ENCODE measurements around the gene FBXO9. TPM values are rescaled to one million over a fixed set of nuclear protein-coding genes. Genes with fewer than 3 reads are reported as not detected.

Gene FBXO9
- total and polyA plus RNA-seq, 2 of the 8 experiments (the other 6 are each of a cell fraction or from before 2014, with no cell fraction given), result 41.3 to 50.9 TPM

DNA sequence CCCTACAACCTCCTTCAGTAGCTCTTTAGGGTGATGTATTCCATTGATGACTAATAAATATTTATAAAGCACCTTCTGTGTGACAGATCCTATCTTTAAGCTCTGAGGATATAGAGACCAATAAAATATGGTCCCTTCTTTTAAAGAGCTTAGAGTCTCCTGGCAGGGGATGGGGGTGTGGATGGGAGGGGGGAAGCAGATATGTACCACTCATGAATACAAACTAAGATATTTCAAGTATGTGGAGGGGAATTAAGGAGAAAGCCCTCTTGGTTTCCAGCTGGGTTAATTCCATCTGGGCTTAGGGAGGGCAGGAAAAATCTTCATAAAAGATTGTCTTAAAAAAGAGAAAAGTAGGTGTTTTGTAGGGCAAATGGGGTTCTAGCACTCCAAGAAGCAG, 21.6 kb upstream of the FBXO9 start (continued):
- TF ChIP-seq, protein P1, sequence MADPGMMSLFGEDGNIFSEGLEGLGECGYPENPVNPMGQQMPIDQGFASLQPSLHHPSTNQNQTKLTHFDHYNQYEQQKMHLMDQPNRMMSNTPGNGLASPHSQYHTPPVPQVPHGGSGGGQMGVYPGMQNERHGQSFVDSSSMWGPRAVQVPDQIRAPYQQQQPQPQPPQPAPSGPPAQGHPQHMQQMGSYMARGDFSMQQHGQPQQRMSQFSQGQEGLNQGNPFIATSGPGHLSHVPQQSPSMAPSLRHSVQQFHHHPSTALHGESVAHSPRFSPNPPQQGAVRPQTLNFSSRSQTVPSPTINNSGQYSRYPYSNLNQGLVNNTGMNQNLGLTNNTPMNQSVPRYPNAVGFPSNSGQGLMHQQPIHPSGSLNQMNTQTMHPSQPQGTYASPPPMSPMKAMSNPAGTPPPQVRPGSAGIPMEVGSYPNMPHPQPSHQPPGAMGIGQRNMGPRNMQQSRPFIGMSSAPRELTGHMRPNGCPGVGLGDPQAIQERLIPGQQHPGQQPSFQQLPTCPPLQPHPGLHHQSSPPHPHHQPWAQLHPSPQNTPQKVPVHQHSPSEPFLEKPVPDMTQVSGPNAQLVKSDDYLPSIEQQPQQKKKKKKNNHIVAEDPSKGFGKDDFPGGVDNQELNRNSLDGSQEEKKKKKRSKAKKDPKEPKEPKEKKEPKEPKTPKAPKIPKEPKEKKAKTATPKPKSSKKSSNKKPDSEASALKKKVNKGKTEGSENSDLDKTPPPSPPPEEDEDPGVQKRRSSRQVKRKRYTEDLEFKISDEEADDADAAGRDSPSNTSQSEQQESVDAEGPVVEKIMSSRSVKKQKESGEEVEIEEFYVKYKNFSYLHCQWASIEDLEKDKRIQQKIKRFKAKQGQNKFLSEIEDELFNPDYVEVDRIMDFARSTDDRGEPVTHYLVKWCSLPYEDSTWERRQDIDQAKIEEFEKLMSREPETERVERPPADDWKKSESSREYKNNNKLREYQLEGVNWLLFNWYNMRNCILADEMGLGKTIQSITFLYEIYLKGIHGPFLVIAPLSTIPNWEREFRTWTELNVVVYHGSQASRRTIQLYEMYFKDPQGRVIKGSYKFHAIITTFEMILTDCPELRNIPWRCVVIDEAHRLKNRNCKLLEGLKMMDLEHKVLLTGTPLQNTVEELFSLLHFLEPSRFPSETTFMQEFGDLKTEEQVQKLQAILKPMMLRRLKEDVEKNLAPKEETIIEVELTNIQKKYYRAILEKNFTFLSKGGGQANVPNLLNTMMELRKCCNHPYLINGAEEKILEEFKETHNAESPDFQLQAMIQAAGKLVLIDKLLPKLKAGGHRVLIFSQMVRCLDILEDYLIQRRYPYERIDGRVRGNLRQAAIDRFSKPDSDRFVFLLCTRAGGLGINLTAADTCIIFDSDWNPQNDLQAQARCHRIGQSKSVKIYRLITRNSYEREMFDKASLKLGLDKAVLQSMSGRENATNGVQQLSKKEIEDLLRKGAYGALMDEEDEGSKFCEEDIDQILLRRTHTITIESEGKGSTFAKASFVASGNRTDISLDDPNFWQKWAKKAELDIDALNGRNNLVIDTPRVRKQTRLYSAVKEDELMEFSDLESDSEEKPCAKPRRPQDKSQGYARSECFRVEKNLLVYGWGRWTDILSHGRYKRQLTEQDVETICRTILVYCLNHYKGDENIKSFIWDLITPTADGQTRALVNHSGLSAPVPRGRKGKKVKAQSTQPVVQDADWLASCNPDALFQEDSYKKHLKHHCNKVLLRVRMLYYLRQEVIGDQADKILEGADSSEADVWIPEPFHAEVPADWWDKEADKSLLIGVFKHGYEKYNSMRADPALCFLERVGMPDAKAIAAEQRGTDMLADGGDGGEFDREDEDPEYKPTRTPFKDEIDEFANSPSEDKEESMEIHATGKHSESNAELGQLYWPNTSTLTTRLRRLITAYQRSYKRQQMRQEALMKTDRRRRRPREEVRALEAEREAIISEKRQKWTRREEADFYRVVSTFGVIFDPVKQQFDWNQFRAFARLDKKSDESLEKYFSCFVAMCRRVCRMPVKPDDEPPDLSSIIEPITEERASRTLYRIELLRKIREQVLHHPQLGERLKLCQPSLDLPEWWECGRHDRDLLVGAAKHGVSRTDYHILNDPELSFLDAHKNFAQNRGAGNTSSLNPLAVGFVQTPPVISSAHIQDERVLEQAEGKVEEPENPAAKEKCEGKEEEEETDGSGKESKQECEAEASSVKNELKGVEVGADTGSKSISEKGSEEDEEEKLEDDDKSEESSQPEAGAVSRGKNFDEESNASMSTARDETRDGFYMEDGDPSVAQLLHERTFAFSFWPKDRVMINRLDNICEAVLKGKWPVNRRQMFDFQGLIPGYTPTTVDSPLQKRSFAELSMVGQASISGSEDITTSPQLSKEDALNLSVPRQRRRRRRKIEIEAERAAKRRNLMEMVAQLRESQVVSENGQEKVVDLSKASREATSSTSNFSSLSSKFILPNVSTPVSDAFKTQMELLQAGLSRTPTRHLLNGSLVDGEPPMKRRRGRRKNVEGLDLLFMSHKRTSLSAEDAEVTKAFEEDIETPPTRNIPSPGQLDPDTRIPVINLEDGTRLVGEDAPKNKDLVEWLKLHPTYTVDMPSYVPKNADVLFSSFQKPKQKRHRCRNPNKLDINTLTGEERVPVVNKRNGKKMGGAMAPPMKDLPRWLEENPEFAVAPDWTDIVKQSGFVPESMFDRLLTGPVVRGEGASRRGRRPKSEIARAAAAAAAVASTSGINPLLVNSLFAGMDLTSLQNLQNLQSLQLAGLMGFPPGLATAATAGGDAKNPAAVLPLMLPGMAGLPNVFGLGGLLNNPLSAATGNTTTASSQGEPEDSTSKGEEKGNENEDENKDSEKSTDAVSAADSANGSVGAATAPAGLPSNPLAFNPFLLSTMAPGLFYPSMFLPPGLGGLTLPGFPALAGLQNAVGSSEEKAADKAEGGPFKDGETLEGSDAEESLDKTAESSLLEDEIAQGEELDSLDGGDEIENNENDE (IDR thresholded peaks at IDR 0.05; ENCODE audit: insufficient replicate concordance, low read length), result no peak
- TF ChIP-seq, protein P2, sequence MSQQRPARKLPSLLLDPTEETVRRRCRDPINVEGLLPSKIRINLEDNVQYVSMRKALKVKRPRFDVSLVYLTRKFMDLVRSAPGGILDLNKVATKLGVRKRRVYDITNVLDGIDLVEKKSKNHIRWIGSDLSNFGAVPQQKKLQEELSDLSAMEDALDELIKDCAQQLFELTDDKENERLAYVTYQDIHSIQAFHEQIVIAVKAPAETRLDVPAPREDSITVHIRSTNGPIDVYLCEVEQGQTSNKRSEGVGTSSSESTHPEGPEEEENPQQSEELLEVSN (IDR thresholded peaks at IDR 0.05), result no peak
- TF ChIP-seq HDAC6 (IDR thresholded peaks at IDR 0.05; ENCODE audit: low read depth, low read length) (no peak), SIX5 (IDR thresholded peaks at IDR 0.05; ENCODE audit: low read depth, low read length) (no peak), MAFK (IDR thresholded peaks at IDR 0.05; ENCODE audit: low read depth, low read length) (no peak)
